GM21786 (cell line): ENCODE results near the gene OR4K15.
"Not testable (repeated sequence)": the region's sequence is repeated elsewhere in the genome, so short reads cannot be mapped to it uniquely, and the experiment has no call there.

Experiments
- ATAC-seq: cut with Tn5 transposase; IDR thresholded peaks from one replicate; pipeline ENCODE4 v1.9.1; 2021; ENCODE audit not compliant: unreplicated experiment

The OR4K15 gene

GRCh38 chr14:19975291-19975690 lies at the start of gene OR4K15:
TSS of gene OR4K15 (plus strand) at chr14:19975591. CDS start at chr14:19975591, 0 bp downstream.
- no peak for ATAC-seq

GRCh38 chr14:19930617-19931016 lies 44.8 kb upstream of the OR4K15 start, which contains the start of gene OR4K1:
TSS of gene OR4K1 (plus strand) at chr14:19930917. CDS start at chr14:19935667, 4,750 bp downstream.
- ATAC-seq = no peak

- no peak for ATAC-seq
Measured at GRCh38 chr14:19941668-19942067, 33.7 kb upstream of the OR4K15 start.

- ATAC-seq = no peak
Measured at GRCh38 chr14:19947413-19948090, 27.8 kb upstream of the OR4K15 start.

GRCh38 chr14:19949218-19949617 lies 26.2 kb upstream of the OR4K15 start:
- ATAC-seq = no peak

- ATAC-seq = not testable (repeated sequence)
Measured at GRCh38 chr14:19969735-19970134, 5.7 kb upstream of the OR4K15 start.

- no peak for ATAC-seq
Measured at GRCh38 chr14:19974844-19975243, 547 bp upstream of the OR4K15 start.

GRCh38 chr14:19993438-19993837 lies 18.0 kb downstream of the OR4K15 start:
- ATAC-seq = no peak

GRCh38 chr14:20001863-20002262 lies 26.5 kb downstream of the OR4K15 start, which contains the start of gene OR4Q2:
TSS of gene OR4Q2 (plus strand) at chr14:20002163.
- no peak for ATAC-seq

GRCh38 chr14:20002319-20002718 lies 26.9 kb downstream of the OR4K15 start:
- no peak for ATAC-seq

- no peak for ATAC-seq
Measured at GRCh38 chr14:20008156-20008555, 32.8 kb downstream of the OR4K15 start.

- no peak for ATAC-seq
Measured at GRCh38 chr14:20019257-20019865, 44.0 kb downstream of the OR4K15 start, which contains the start of gene OR4K14. TSS of gene OR4K14 (minus strand) at chr14:20019307. CDS start at chr14:20015193, 4,114 bp downstream.
